Activated CD4-positive, alpha-beta T cell treated with anti-CD3 and anti-CD28 coated beads, Interleukin-2, Interleukin-4, amounts not matched to agents 100 ng/mL and 50 ng/mL, durations not matched to agents 16 hours and 8 hours (primary cell): Measurements from ENCODE around the gene TCF4.

Experiments
- DNase-seq: peaks from one replicate; pipeline ENCODE4 v3.0.0-alpha.2; 2020; ENCODE audit warnings: low spot score

TCF4 gene

GRCh38 chr18:55256226-55256928 lies 331.6 kb downstream of the TCF4 start:
- no peak for DNase-seq

- DNase-seq, result no peak
These were observed 334.2 kb downstream of the TCF4 start for GRCh38 chr18:55253814-55254213.

DNA sequence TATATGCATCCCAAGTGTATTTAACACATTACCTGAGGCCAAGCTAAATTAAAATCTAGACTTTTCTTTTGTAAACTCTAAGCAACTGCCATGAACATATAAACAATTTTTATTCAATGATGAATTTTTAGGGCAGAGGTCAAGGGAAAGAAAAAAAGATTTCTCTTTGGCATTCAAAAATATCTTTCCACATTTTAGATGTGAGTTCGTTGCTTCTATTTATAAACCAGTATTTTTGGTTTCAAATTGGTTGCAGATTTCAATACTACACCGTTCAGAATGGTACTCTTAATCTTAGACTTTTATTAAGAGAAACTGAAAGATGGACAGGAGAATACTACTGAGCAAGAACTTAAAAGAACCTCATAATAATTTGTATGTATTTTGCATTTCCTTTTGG lies 335.1 kb downstream of the TCF4 start:
- no peak for DNase-seq

DNA sequence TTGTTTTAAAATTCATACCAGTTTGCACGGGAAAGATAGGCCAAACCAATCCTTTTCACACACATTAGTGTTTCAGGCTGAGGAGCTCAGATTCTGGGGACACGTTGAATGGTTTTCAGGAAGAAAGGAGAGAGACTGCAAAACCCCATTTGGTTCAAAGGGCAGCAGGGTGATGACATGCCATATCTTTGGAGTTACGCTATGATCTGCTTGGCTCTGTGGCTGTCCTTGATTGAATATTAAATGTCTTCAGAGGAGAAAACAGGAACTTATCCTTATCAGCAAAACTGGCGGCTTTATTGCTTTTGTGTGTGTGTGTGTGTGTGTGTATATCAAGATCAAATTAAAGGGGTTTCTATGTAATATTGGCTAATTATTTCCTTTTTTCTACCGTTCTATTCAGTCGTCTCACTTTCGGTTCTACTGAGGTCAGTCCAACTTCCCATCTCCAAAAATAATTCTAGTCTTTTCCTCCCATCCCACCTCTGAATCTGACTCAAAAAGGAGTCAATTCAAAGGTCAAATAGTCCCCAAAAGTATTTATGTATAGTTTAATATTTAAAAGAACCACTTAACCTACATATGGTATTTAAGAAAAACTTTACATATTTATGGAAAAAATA lies 335.8 kb downstream of the TCF4 start:
- DNase-seq, result no peak

DNA sequence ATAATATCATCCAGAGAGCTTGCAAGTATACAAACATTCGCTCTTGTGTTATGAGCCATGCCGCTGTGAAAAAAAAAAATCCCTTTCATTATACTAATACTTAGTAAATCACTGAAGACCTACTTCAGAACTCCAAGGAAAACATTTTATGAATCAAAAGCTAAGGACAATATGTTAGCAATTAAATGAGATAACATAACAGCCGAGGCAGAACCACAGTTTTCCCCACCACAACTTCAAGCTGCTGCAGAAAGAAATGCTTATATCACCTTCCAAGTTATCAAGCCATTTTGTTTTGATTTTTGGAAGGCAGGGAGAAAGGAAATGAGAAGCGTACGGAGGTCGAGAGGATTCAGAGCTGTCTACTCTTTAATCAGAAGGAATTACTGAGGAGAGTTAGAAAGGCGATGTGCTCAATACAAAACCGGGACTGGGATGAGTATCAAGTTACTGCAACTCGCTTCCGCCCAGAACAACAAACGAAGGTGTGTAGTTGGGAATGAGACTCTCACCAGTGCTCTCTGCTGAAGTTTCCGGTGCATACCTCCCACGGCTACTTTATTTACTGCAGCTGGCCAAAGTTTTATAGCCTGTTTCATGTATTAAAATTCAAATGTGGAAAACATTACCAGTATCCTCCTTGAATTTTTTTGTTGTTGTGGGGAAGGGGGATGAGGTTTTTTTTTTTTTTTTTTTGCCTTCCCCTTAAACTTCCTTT lies 336.6 kb downstream of the TCF4 start:
- DNase-seq, result no peak

DNA sequence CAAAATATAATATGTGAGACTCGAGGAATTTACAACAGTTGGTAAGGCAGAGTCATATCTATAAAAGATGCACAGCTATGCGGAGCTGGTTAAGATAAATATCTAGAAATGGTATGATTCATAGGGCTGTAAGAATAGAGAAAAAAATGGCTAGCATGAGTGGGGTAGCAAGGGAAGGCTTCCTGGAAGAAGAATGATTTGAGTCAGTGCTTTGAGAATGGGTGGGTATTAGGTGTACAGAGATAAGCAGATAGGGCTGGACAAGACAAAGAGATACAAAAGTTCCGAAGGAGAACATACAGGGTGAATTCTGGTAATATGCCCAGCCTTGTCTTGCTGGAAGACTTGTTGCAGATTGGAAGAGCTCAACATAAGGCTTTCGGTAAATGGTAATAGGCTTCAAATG lies 337.2 kb downstream of the TCF4 start:
- DNase-seq, result peak; percentile 83

GRCh38 chr18:55249550-55249949 lies 338.4 kb downstream of the TCF4 start:
- DNase-seq, result peak; percentile 70

DNA sequence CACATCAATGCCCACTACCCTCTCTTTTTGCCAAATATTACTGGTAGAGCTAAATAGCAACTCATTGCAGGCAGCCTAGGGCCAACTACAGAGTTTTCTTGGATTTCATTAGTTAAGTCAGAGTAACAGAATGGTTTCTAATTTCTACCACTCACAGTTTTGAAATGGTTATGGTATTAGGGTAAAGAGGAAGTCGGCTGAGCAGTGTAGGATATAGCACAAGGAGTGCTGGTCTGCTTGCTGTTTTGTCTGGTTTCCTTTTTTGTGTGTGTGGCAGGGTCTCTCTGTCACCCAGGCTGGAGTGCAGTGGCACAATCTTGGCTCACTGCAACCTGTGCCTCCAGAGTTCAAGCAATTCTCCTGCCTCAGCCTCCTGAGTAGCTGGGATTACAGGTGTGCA lies 339.5 kb downstream of the TCF4 start:
- no peak for DNase-seq

DNA sequence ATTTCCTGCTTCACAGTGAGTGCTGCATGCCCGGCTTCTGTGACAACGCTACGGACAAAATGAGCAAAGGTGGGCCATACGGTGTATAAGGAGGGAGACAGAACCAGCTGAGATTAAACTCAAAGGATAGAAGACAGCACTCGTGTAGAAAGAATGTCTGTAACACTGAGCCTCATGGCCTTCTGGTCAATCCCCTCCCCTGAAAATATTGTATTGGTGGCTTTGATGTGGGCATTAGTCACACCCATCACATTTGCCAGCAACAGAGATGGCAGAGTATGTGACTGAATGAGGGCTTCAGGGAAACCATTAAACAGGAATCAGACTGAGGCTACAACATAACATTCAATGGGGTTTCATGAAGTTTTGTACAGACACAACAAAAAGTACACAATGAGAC lies 341.0 kb downstream of the TCF4 start:
- no peak for DNase-seq

DNA sequence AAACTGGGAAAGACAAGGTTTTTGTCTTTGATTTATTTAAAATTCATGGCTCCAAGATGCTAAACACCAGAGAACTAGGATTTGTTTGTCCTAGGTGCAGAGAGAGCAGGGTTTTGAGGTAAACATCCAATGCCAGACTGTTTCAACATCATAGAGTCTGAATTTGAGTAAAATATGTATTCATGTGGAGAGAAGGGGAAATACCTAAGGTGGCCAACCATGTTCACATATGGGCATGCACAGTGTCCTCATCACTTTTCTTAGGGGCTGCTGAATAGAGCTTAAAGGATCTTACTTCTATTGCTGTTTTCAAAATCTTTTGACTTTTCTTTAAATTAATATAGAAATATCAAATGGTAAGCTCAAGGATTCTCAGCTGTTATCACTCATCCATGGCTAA lies 341.7 kb downstream of the TCF4 start:
- peak; percentile 36 for DNase-seq

GRCh38 chr18:55245211-55245614 lies 342.8 kb downstream of the TCF4 start:
- DNase-seq, result no peak

GRCh38 chr18:55244546-55244945 lies 343.4 kb downstream of the TCF4 start:
- DNase-seq, result no peak

DNA sequence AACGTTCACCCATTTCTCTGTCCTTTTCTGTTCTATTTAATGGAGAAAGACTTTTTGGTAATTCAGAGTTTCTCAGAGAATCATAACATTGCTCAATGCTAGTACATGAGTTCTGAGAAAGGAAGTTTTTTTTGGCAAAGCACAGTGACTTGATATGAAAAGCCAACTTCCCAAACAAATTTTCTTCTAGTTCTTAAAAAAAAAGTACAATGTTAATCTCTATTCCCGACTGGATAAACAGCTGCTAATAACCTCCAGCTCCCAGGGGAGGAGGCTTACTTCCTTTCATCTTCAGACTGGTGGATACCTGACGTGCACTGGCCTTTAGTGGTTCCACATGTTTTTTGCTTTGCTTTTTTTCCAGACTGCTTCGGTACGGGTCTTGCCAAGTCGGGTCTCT lies 344.1 kb downstream of the TCF4 start:
- no peak for DNase-seq

DNA sequence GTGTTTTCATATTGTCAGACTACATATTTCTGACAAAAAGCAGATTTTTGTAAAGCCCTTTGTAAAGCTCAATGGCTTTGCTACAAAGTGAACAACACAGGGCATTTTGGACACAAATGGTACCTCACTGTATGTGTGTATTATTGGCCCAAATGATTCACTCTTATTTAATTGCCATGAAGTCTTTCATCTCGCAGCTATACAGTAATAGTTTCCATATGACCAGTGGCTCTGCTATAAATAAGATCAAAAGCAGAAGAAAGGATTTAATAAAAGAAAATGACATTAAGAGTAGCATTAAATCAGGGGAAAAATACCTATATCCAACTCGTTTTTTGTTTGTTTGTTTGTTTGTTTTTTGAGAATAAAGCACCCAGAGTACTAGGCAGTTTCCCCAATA lies 344.7 kb downstream of the TCF4 start:
- no peak for DNase-seq

- DNase-seq, result no peak
These were observed 347.0 kb downstream of the TCF4 start for GRCh38 chr18:55240978-55241377.

GRCh38 chr18:55239740-55240139 lies 348.3 kb downstream of the TCF4 start:
- DNase-seq, result no peak

GRCh38 chr18:55237660-55238059 lies 350.3 kb downstream of the TCF4 start:
- DNase-seq, result no peak

GRCh38 chr18:55236150-55236931 lies 351.7 kb downstream of the TCF4 start:
- DNase-seq, result no peak

DNA sequence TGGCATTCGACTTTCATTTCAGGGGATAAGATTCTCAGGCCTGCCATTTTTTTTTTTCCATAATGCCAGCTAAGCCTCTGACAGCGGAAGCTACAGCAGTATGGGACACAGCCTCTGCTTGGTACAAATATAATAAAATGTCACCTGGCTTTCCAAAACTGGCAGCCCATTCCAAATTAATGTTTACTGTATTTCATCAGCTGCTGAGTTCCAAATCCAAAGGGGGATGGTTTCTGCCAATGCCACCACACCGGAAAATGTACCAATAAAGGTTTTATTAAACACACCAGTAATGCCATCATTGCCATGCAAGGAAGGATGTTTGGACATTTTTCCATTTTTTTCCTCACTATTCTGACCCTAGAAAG lies 352.9 kb downstream of the TCF4 start:
- no peak for DNase-seq

- peak; percentile 80 for DNase-seq
These were observed 353.5 kb downstream of the TCF4 start for GRCh38 chr18:55234366-55235093.

DNA sequence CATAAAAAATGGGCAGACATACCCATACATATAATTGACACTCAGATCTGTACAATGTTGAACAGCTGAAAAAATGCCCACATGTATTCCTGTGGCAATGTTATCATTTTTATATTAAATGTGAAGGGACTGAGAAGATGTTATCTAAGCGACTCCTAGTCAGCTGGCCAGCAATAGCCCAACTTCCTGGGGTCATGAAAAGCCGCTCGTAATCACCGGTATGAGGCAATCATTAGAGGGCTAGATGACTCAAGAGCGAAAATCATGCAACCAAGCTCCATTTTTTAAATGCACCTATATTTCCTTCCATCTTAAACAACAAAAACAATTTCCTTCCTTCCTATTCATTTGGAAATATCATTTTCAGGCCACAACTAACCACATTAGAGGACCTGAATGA lies 354.1 kb downstream of the TCF4 start:
- DNase-seq, result no peak

DNA sequence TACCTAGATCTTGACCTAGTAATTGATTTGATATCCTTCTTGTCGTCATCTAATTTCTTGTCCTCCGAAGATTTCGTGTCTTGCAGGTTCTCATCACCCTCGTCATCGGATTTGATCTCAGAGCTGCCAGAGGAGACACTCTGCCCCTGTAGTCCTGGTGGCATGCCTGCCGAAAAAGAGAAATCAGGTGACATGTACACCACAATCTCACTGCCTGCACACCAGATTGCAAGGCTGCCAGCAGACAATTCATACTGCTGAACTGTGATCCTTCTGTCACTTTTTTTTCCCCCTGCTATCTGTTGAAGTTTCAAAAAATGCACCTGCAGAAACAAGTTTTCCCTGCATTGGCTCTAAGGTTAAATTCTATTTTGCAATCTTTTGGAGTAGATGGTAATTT lies 355.5 kb downstream of the TCF4 start:
- DNase-seq, result no peak
